ENCODE results near the gene ANP32E. TPM values are rescaled to one million over a fixed set of nuclear protein-coding genes. Genes with fewer than 3 reads are reported as not detected.
A peak's percentile ranks its signal among the peaks of the same experiment; 100 is the strongest.

ANP32E gene
- total and polyA plus RNA-seq, 9 of the 15 experiments (the other 6 are each of a cell fraction or from before 2014, with no cell fraction given): 60.4 to 197 (median 104) TPM

GRCh38 chr1:150281221-150281757 lies 45.4 kb upstream of the ANP32E start (continued):
- TF ChIP-seq CTCF (IDR thresholded peaks at IDR 0.05 in 2 of 3, conservative IDR thresholded peaks at IDR 0.05 in 1 of 3; ENCODE audit: insufficient read depth in 2 of 3, low read depth in 1 of 3, low read length in 3 of 3): peak; percentile 69 to 85 (median 70)
- TF ChIP-seq NFE2L1 (tag; IDR thresholded peaks at IDR 0.05; ENCODE audit: borderline replicate concordance, low read depth): no peak
- 0 out of 4 replicates have a peak, but pooled peaks of 1 of the 2 experiments have one; percentile 17 for TF ChIP-seq MAZ (CRISPR knock-in tag; conservative IDR thresholded peaks at IDR 0.05 in 1 of 2, IDR thresholded peaks at IDR 0.05 in 1 of 2)

GRCh38 chr1:150280138-150280707 lies 44.3 kb upstream of the ANP32E start:
- Histone ChIP-seq H3K4me3 (no peak overlapping the region), H3K9ac (ENCODE audit: insufficient read depth in 1 of 2, low read depth in 2 of 2, low read length in 2 of 2) (no peak overlapping the region), H3K9me1 (ENCODE audit: control insufficient read depth, insufficient read depth, low read length) (no peaks in the 10 kb centered on the region), H3K79me2 (ENCODE audit: control insufficient read depth, insufficient read depth, low read length) (no peaks in the 10 kb centered on the region), H4K20me1 (replicated peaks; ENCODE audit: control insufficient read depth, insufficient read depth, low read length) (no peaks in the 10 kb centered on the region), H3K9me3 (replicated peaks; ENCODE audit: control insufficient read depth, insufficient read depth, low read depth, low read length) (no peaks in the 10 kb centered on the region), H3K27me3 (ENCODE audit: control insufficient read depth in 2 of 2, insufficient read depth in 2 of 2, low read length in 2 of 2) (no peaks in the 10 kb centered on the region), H3K36me3 (ENCODE audit: control insufficient read depth, insufficient read depth, low read length) (no peaks in the 10 kb centered on the region), H3K4me1 (replicated peaks in 1 of 2; ENCODE audit: control insufficient read depth in 2 of 2, insufficient read depth in 2 of 2, low read length in 2 of 2) (peaks cover 0 to 14% of the 10 kb centered on the region in 2 experiments; a peak in 3 of 5 replicates), H3K4me2 (ENCODE audit: insufficient read depth, low read length) (no peak overlapping the region), H3K27ac (ENCODE audit: extremely low read depth, low read depth, low read length) (no peak overlapping the region), H2AFZ (ENCODE audit: low read depth, low read length) (peak overlapping the region; percentile 88; the same call in 1 of the 2 replicates)
- FAIRE-seq: no peak
- DNase-seq (ENCODE audit: extremely low read depth in 1 of 4, low spot score in 3 of 4): no peak
- CTCF ChIA-PET (ENCODE audit: low intra/inter-chr PET ratio): interaction anchor here (4.0 kb wide), 1 partner anchor 25 kb away, joined by 43 read pairs; no protein-coding TSS in a partner anchor
- WGBS (ENCODE audit: insufficient coverage, low coverage, missing lambda C conversion rate): 54% methylated on average over 6 of the region's 6 CpGs
- intact Hi-C loops (cut with micrococcal nuclease) (no loop called here), in situ Hi-C loops (cut with MboI) (no loop called here)
- no peak for ATAC-seq
- POLR2A ChIA-PET: interaction anchor here (0.6 to 0.8 kb wide), 2 partner anchors 83 to 96 kb away, joined by 3 to 4 read pairs; no protein-coding TSS in a partner anchor
- BruUV-seq (replicated peaks): no TSS peak
- TF ChIP-seq ZNF282 (CRISPR knock-in tag; IDR thresholded peaks at IDR 0.05) (no peak), TSHZ1 (CRISPR knock-in tag; IDR thresholded peaks at IDR 0.05) (no peak), MAFK (IDR thresholded peaks at IDR 0.05; ENCODE audit: low read length) (peak; percentile 72), ZNF316 (IDR thresholded peaks at IDR 0.05) (peak; percentile 94), NFE2 (IDR thresholded peaks at IDR 0.05; ENCODE audit: low read depth) (0 out of 2 replicates have a peak, but pooled peaks have one; percentile 15), ZNF79 (CRISPR knock-in tag; IDR thresholded peaks at IDR 0.05; ENCODE audit: low read depth) (no peak), ZNF280A (IDR thresholded peaks at IDR 0.05; ENCODE audit: low read depth, partially characterized antibody) (no peak), C11orf30 (IDR thresholded peaks at IDR 0.05; ENCODE audit: low read depth) (peak; percentile 92)

Measured in K562 (cell line).